ENCODE results near the gene TRAF7.

TRAF7 gene

DNA sequence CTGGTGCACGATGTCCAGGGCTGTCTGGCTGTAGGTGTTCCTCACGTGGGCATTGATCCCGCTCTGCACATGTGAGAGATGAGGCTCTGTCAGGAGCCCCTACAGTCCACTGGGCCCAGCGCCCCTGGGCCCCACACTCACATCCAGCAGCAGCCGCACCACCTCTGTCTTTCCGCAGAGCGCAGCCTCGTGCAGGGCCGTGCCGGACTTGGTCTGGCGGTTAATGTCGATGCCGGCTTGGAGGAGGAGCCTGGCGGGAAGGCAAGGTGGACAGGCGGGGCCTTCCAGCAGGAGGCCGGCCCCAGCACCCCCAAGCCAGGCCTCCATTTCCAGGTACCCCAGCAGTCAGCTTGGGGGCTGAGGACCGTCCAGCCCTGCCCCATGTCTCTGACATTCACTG, 31.6 kb downstream of the TRAF7 start:
- H3K27ac ChIP-seq = no peak overlapping the region
- TF ChIP-seq, protein P1, sequence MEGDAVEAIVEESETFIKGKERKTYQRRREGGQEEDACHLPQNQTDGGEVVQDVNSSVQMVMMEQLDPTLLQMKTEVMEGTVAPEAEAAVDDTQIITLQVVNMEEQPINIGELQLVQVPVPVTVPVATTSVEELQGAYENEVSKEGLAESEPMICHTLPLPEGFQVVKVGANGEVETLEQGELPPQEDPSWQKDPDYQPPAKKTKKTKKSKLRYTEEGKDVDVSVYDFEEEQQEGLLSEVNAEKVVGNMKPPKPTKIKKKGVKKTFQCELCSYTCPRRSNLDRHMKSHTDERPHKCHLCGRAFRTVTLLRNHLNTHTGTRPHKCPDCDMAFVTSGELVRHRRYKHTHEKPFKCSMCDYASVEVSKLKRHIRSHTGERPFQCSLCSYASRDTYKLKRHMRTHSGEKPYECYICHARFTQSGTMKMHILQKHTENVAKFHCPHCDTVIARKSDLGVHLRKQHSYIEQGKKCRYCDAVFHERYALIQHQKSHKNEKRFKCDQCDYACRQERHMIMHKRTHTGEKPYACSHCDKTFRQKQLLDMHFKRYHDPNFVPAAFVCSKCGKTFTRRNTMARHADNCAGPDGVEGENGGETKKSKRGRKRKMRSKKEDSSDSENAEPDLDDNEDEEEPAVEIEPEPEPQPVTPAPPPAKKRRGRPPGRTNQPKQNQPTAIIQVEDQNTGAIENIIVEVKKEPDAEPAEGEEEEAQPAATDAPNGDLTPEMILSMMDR (conservative IDR thresholded peaks at IDR 0.05) = no peak

DNA sequence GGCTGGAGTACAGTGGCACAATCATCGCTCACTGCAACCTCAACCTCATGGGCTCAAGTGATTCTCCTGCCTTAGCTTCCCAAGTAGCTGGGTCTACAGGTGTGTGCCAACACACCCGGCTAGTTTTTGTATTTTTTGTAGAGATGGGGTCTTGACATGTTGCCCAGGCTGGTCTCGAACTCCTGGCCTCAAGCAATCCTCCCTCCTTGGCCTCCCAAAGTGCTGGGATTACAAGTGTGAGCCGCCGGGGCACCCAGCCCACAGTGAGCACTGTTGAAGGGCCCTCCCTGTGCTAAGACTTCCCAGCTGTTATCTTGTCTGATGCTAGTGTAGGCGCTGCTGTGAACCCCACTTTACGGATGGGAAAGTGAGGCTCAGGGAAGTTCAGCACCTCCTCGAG, 32.8 kb downstream of the TRAF7 start:
- TF ChIP-seq, protein P1 (conservative IDR thresholded peaks at IDR 0.05) = no peak
- H3K27ac ChIP-seq = no peak overlapping the region

DNA sequence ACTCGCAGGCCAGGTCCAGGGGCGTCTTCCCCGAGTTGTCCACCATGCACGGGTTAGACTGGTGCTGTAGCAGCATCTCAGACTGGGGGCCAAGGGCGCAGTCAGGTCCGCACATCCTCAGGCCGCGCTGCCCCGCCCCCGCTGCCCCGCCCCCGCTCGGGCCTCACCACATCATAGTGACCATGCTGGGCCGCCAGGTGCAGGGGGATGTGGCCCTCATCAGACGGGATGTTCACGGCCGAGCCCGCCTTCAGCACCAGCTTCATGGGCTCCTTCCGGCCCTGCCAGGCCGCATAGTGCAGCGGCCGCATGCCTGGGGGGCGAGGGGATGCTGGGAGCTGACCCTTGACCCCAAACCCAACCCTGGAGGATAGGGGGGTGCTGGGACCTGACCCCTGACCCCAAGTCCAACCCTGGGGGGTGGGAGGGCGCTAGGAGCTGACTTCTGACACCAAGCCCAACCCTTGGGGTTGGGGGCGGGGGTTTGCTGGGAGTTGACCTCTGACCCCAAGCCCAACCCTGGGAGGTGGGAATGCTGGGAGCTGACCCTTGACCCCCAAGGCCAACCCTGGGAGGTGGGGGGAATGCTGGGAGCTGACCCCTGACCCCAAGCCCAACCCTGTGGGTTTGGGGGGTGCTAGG, 33.8 kb downstream of the TRAF7 start:
- no peak overlapping the region for H3K27ac ChIP-seq

DNA sequence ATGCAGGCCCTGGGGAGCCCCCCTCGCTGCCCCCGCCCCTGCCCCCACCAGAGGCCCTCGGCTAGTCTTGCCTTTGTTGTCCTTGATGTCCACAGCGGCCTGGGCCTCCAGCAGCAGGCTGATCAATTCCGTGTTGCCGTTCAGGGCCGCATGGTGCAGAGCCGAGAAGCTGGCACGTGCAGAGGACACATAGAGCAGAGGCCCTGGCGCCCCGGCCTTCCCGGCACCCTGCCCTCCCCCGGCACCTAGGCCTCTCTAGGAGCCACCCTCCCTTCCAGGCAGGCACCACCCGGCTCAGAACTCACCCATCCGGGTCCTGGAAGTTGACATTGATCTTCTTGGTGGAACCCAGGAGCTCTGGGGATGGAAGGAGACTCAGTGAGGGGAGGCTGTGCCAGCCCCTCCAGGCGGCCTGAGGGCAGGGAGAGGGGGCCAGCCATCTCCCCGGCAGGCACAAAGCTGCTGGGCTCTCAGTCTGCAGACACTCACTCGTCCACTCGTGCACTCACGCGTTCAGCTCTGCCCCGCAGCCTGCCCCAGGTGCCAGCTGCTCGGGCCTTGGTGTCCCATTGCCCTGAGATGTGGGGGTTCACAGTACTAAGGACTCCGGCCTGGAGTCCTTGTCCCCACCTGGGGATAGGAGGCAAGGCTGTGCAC, 34.5 kb downstream of the TRAF7 start:
- TF ChIP-seq, protein P1 (conservative IDR thresholded peaks at IDR 0.05) = no peak
- no peak overlapping the region for H3K27ac ChIP-seq

More for the DNA sequence above, 33.8 kb downstream of the TRAF7 start:
- TF ChIP-seq, protein P1 (conservative IDR thresholded peaks at IDR 0.05) = no peak

DNA sequence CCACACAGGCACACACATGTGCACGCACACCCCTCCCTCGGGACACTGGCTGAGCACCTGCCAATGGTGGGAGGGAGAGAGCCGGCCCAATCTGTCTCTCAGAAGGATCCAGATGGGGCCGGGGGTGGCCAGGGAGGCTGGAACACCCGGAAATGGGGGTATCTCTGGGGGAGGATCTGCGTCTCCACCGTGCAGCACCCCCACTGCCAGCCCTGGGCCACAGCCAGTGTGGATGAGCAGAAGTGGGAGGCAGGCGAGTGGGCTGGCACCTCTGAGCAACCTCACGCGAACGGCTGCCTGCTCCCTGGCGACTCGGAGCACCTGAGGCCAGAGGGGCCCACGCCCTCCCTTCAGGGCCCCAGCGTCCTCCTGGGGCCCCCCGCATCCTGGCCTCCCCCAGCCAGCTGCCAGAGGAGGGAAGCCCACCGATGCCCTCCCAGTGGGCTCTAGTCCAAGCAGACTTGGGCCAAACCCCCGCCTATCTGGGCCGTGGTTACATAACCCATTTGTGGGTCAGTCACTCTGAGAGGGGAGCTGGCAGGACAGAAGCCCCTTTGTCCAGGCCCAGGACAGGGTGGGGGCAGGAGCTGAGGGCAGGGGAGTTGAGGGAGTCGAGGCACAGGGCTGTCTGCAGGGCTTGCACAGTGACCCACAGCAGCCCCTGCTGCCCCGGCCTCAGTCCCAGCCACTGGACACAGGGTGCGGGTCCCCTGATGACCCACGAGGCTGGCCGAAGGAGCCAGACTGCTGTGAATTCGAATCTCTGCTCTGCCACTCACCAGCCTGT, 35.3 kb downstream of the TRAF7 start:
- TF ChIP-seq, protein P1 (conservative IDR thresholded peaks at IDR 0.05) = no peak
- H3K27ac ChIP-seq = no peak overlapping the region

DNA sequence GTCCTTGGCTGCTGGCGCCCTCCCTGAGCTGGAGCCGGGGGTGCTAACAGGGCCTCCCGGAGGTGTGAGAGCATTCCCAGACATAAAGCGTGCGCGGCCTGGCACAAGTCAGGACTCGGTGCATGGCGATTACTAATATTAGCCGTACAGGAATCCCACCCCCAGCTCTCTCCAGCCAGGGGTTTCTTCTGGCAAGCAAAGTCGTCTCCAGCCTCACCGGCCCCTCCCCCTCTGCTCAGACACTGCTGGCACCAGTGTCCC, 35.8 kb downstream of the TRAF7 start:
- TF ChIP-seq, protein P1 (conservative IDR thresholded peaks at IDR 0.05) = no peak

DNA sequence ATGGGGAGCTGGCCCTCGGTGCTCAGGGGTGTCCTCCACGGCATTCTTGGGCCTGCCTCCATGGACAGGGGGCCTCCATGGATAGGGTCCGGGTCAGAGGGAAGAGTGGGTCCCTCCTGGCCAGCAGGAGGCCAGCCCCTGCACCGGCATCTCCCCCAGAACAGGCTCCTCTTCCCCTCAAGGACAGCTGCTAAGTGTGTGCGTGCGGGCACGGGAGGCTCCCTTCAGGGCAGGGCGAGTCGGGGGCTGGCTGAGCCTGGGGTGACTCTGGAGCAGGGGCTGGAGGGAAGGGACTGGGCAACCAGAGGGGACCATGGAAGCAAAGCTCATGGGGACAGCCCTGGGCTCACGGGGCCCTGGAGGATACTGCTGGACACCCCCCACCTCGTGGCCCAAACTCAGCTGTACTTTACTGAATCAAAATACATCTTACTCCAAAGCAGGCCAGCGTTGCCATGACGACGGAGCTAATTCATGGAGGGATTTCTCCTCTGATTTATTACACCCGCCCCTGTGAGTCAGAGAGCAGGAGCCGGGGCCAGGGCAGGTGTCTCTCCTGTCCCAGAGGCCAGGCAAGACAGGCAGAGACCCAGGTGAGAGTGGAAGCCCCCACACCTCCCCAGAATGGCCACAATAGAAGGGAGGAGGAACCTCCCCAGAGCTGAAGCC, 38.7 kb downstream of the TRAF7 start:
- no peak overlapping the region for H3K27ac ChIP-seq
- TF ChIP-seq, protein P1 (conservative IDR thresholded peaks at IDR 0.05) = no peak

More for the DNA sequence above, 35.8 kb downstream of the TRAF7 start:
- no peak overlapping the region for H3K27ac ChIP-seq
